Measurements from ENCODE around the gene FN3KRP. TPM values are rescaled to one million over a fixed set of nuclear protein-coding genes. Genes with fewer than 3 reads are reported as not detected.

Gene FN3KRP
- total and polyA plus RNA-seq, 2 of the 13 experiments (the other 11 are each of a cell fraction or from before 2014, with no cell fraction given), result 22.4 to 28.2 TPM

DNA sequence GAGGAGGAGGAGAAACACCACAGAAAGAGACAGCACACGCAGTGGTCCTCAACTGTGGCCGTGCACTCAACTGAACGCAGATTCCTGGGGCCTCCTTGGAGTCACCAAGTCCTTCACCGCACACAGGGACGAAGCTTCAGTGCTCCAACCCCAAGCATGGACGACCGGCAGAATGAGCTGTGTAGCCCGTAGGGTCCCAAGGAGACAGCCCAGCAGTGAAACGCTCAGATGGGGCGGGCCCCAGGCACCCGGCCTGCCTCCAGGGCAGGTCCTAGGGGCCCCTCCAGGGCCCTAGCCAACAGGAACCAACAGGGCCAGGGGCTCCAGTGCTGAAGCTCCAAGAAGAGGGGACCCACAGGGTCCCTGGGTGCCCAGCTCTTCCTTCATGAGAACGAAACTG, 31.2 kb upstream of the FN3KRP start (continued):
- TF ChIP-seq, protein P1, sequence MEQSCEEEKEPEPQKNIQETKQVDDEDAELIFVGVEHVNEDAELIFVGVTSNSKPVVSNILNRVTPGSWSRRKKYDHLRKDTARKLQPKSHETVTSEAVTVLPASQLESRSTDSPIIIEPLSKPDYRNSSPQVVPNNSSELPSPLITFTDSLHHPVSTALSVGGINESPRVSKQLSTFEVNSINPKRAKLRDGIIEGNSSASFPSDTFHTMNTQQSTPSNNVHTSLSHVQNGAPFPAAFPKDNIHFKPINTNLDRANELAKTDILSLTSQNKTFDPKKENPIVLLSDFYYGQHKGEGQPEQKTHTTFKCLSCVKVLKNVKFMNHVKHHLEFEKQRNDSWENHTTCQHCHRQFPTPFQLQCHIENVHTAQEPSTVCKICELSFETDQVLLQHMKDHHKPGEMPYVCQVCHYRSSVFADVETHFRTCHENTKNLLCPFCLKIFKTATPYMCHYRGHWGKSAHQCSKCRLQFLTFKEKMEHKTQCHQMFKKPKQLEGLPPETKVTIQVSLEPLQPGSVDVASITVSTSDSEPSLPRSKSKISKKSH (CRISPR knock-in tag; IDR thresholded peaks at IDR 0.05; ENCODE audit: borderline replicate concordance), result no peak
- TF ChIP-seq SNAPC2 (CRISPR knock-in tag; IDR thresholded peaks at IDR 0.05), result no peak
- TF ChIP-seq, protein P2, sequence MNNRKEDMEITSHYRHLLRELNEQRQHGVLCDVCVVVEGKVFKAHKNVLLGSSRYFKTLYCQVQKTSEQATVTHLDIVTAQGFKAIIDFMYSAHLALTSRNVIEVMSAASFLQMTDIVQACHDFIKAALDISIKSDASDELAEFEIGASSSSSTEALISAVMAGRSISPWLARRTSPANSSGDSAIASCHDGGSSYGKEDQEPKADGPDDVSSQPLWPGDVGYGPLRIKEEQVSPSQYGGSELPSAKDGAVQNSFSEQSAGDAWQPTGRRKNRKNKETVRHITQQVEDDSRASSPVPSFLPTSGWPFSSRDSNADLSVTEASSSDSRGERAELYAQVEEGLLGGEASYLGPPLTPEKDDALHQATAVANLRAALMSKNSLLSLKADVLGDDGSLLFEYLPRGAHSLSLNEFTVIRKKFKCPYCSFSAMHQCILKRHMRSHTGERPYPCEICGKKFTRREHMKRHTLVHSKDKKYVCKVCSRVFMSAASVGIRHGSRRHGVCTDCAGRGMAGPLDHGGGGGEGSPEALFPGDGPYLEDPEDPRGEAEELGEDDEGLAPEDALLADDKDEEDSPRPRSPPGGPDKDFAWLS (CRISPR knock-in tag; IDR thresholded peaks at IDR 0.05; ENCODE audit: borderline replicate concordance), result no peak
- no peak for TF ChIP-seq ZKSCAN5 (CRISPR knock-in tag; IDR thresholded peaks at IDR 0.05)
- TF ChIP-seq, protein P3, sequence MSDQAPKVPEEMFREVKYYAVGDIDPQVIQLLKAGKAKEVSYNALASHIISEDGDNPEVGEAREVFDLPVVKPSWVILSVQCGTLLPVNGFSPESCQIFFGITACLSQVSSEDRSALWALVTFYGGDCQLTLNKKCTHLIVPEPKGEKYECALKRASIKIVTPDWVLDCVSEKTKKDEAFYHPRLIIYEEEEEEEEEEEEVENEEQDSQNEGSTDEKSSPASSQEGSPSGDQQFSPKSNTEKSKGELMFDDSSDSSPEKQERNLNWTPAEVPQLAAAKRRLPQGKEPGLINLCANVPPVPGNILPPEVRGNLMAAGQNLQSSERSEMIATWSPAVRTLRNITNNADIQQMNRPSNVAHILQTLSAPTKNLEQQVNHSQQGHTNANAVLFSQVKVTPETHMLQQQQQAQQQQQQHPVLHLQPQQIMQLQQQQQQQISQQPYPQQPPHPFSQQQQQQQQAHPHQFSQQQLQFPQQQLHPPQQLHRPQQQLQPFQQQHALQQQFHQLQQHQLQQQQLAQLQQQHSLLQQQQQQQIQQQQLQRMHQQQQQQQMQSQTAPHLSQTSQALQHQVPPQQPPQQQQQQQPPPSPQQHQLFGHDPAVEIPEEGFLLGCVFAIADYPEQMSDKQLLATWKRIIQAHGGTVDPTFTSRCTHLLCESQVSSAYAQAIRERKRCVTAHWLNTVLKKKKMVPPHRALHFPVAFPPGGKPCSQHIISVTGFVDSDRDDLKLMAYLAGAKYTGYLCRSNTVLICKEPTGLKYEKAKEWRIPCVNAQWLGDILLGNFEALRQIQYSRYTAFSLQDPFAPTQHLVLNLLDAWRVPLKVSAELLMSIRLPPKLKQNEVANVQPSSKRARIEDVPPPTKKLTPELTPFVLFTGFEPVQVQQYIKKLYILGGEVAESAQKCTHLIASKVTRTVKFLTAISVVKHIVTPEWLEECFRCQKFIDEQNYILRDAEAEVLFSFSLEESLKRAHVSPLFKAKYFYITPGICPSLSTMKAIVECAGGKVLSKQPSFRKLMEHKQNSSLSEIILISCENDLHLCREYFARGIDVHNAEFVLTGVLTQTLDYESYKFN (CRISPR knock-in tag; conservative IDR thresholded peaks at IDR 0.05), result no peak
- TF ChIP-seq MEIS2 (CRISPR knock-in tag; IDR thresholded peaks at IDR 0.05), result no peak
- no peak for TF ChIP-seq FOXJ3 (CRISPR knock-in tag; IDR thresholded peaks at IDR 0.05; ENCODE audit: borderline replicate concordance)
- no peak for TF ChIP-seq ZSCAN31 (CRISPR knock-in tag; IDR thresholded peaks at IDR 0.05; ENCODE audit: low read depth)
- no peak for TF ChIP-seq NR1H2 (CRISPR knock-in tag; IDR thresholded peaks at IDR 0.05; ENCODE audit: borderline replicate concordance, low read depth)
